ENCODE data around the gene PSG11. TPM values are rescaled to one million over a fixed set of nuclear protein-coding genes. Genes with fewer than 3 reads are reported as not detected.
"Not testable (repeated sequence)": the region's sequence is repeated elsewhere in the genome, so short reads cannot be mapped to it uniquely, and the experiment has no call there.

PSG11 gene
- polyA plus RNA-seq, 1 donor from 2014 or later = not detected

DNA sequence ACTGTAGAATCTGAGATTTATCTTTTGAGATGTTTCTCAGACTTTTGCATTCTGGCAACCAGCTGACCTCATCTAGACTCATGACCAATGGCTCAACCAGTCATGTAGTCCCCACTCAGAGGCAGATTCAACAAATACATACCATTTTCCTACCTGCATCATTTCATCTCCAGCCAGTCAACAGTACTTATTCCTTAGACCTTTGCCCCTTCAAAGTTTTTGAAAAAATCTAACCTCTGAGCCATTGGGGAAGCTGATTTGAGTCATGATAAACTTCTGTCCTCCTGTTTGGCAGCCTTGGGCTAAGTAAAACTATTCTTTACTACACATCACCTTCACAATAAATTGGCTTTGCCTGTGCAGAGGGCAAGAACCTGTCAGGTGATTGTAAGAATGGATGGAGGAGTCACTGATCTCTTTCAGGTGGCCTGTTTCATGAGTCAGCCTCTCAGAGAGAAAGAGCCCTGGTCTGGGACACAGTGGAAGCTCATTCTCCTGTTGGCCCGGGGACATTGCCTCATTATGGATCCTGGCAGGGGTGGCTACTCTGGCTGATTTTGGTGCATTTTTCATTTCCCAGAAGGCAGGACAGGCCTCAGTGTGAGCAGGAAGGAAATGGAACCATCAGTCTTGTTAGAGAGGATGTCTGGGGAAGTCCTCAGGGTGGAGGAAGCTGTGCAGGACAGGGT lies 17.4 kb upstream of the PSG11 start:
- H3K79me2 ChIP-seq (replicated peaks; ENCODE audit: insufficient read depth, low read length); H2AFZ ChIP-seq (ENCODE audit: low read depth, low read length); H4K20me1 ChIP-seq (ENCODE audit: insufficient read depth); H3K4me2 ChIP-seq (ENCODE audit: low read length); H3K36me3 ChIP-seq (ENCODE audit: insufficient read depth, low read length); H3K4me3 ChIP-seq (ENCODE audit: low read length); H3K9me3 ChIP-seq (ENCODE audit: low read length); H3K27ac ChIP-seq (ENCODE audit: low read length); H3K9ac ChIP-seq (ENCODE audit: low read length); H3K27me3 ChIP-seq (ENCODE audit: insufficient read depth, low read depth, low read length); H3F3A ChIP-seq (ENCODE audit: insufficient read depth, low read length, poor library complexity, severe bottlenecking); H3K9me2 ChIP-seq (ENCODE audit: insufficient read depth, low read length): not testable (repeated sequence)

- not testable (repeated sequence) for H3K4me3 ChIP-seq (ENCODE audit: low read length); H4K20me1 ChIP-seq (ENCODE audit: insufficient read depth); H3K9me3 ChIP-seq (ENCODE audit: low read length); H3K27ac ChIP-seq (ENCODE audit: low read length); H3K79me2 ChIP-seq (replicated peaks; ENCODE audit: insufficient read depth, low read length); H3K36me3 ChIP-seq (ENCODE audit: insufficient read depth, low read length); H3K9me2 ChIP-seq (ENCODE audit: insufficient read depth, low read length); H3F3A ChIP-seq (ENCODE audit: insufficient read depth, low read length, poor library complexity, severe bottlenecking); H3K9ac ChIP-seq (ENCODE audit: low read length); H3K4me2 ChIP-seq (ENCODE audit: low read length); H2AFZ ChIP-seq (ENCODE audit: low read depth, low read length); H3K27me3 ChIP-seq (ENCODE audit: insufficient read depth, low read depth, low read length)
Measured at GRCh38 chr19:43031645-43032044, 5.4 kb upstream of the PSG11 start.

DNA sequence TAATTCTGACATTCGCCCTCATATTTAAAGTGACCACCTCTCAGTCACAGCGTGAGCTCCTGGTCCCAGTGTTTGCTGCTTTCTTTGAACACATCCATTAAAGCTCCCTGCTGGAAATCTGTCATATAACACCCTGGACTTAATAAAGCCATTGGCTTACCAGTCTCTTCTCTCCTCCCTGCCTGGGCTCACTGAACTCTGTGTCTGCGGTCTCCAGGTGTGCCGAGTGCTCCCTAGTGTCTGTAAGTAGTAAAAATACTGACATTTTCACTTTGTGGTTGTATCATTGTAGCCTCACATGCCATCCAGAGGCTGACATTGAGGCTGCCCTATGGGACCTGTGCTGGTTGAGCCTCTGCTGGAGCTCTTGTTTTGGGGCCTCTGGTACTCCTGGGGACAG lies 2.6 kb upstream of the PSG11 start:
- H3K79me2 ChIP-seq (replicated peaks; ENCODE audit: insufficient read depth, low read length) = no peaks in the 10 kb centered on the region
- no peak overlapping the region for H3K4me2 ChIP-seq (ENCODE audit: low read length)
- no peak overlapping the region for H3K9ac ChIP-seq (ENCODE audit: low read length)
- no peaks in the 10 kb centered on the region for H3F3A ChIP-seq (ENCODE audit: insufficient read depth, low read length, poor library complexity, severe bottlenecking)
- no peaks in the 10 kb centered on the region for H3K36me3 ChIP-seq (ENCODE audit: insufficient read depth, low read length)
- TF ChIP-seq EZH2 (IDR thresholded peaks at IDR 0.05; ENCODE audit: borderline replicate concordance, insufficient read depth, low read length, poor library complexity, severe bottlenecking) (no peak), RAD21 (conservative IDR thresholded peaks at IDR 0.05) (no peak), EP300 (conservative IDR thresholded peaks at IDR 0.05; ENCODE audit: poor library complexity, severe bottlenecking) (no peak), POLR2AphosphoS5 (IDR thresholded peaks at IDR 0.05) (no peak), SMC3 (conservative IDR thresholded peaks at IDR 0.05; ENCODE audit: poor library complexity) (no peak), MXI1 (conservative IDR thresholded peaks at IDR 0.05; ENCODE audit: poor library complexity, severe bottlenecking) (no peak), CTCF (IDR thresholded peaks at IDR 0.05; ENCODE audit: poor library complexity, severe bottlenecking) (no peak), TAF1 (IDR thresholded peaks at IDR 0.05; ENCODE audit: low read depth) (no peak), REST (IDR thresholded peaks at IDR 0.05; ENCODE audit: borderline replicate concordance) (no peak)
- no peaks in the 10 kb centered on the region for H3K9me2 ChIP-seq (ENCODE audit: insufficient read depth, low read length)
- H3K27me3 ChIP-seq (ENCODE audit: insufficient read depth, low read depth, low read length) = no peaks in the 10 kb centered on the region
- no peaks in the 10 kb centered on the region for H4K20me1 ChIP-seq (ENCODE audit: insufficient read depth)
- no peaks in the 10 kb centered on the region for H3K9me3 ChIP-seq (ENCODE audit: low read length)
- H3K27ac ChIP-seq (ENCODE audit: low read length) = no peak overlapping the region
- no peak overlapping the region for H2AFZ ChIP-seq (ENCODE audit: low read depth, low read length)
- H3K4me3 ChIP-seq (ENCODE audit: low read length) = no peak overlapping the region

- not testable (repeated sequence) for H3K27me3 ChIP-seq (ENCODE audit: insufficient read depth, low read depth, low read length); H3F3A ChIP-seq (ENCODE audit: insufficient read depth, low read length, poor library complexity, severe bottlenecking); H3K9me2 ChIP-seq (ENCODE audit: insufficient read depth, low read length); H3K9me3 ChIP-seq (ENCODE audit: low read length); H3K27ac ChIP-seq (ENCODE audit: low read length); H4K20me1 ChIP-seq (ENCODE audit: insufficient read depth); H3K79me2 ChIP-seq (replicated peaks; ENCODE audit: insufficient read depth, low read length); H2AFZ ChIP-seq (ENCODE audit: low read depth, low read length); H3K4me3 ChIP-seq (ENCODE audit: low read length); H3K9ac ChIP-seq (ENCODE audit: low read length); H3K36me3 ChIP-seq (ENCODE audit: insufficient read depth, low read length); H3K4me2 ChIP-seq (ENCODE audit: low read length)
Measured at GRCh38 chr19:43027985-43028384, 1.7 kb upstream of the PSG11 start.

DNA sequence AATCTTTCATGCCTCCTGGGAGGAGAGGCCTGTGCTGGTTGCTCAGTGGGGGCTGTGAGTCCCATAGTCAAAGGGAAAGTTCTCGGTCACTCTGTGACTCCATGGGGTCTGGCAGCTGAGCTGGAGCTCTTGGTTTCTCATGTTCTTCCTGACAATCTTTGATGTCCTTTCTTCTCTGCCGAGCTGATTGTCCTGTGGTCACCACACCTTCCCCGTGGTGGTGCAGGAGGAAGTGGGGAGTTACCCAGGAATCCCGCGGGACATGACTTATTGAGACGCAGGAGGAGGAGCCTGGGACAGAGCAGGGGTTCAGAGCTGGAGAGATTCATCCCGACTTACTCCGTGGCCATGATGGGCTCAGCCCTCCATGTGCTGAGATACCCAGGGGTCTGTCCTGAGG lies 792 bp upstream of the PSG11 start:
- H3K9me3 ChIP-seq (ENCODE audit: low read length); H2AFZ ChIP-seq (ENCODE audit: low read depth, low read length); H3F3A ChIP-seq (ENCODE audit: insufficient read depth, low read length, poor library complexity, severe bottlenecking); H3K4me2 ChIP-seq (ENCODE audit: low read length); H3K27ac ChIP-seq (ENCODE audit: low read length); H3K4me3 ChIP-seq (ENCODE audit: low read length); H3K9me2 ChIP-seq (ENCODE audit: insufficient read depth, low read length); H3K36me3 ChIP-seq (ENCODE audit: insufficient read depth, low read length); H3K79me2 ChIP-seq (replicated peaks; ENCODE audit: insufficient read depth, low read length); H4K20me1 ChIP-seq (ENCODE audit: insufficient read depth); H3K9ac ChIP-seq (ENCODE audit: low read length); H3K27me3 ChIP-seq (ENCODE audit: insufficient read depth, low read depth, low read length): not testable (repeated sequence)

Data from neural cell (in vitro differentiated cells).